Activated CD8-positive, alpha-beta T cell treated with anti-CD3 and anti-CD28 coated beads, Interleukin-2, amount 10 ng/mL, durations not matched to agents 7 days and 5 days (primary cell): ENCODE data around the gene KDM5C. TPM values are rescaled to one million over a fixed set of nuclear protein-coding genes. Genes with fewer than 3 reads are reported as not detected.

ENCODE experiments used
- ATAC-seq: fragments of 150-1000 bp; cut with Tn5 transposase; one replicate; pipeline ENCODE4 v1.10.0; 2021; ENCODE audit warnings: moderate library complexity
- CTCF ChIA-PET: fragments of 350-600 bp; sonication (Branson Sonifier 250); formaldehyde crosslinking; loops from one replicate; lab custom pipeline; 2021; ENCODE audit warnings: antibody characterized with exemption; lab: Charles Lee
- POLR2A ChIA-PET: fragments of 350-600 bp; sonication (Branson Sonifier 250); formaldehyde crosslinking; loops from one replicate; lab custom pipeline; 2021; ENCODE audit warnings: antibody characterized with exemption; lab: Charles Lee
- DNase-seq: peaks from one replicate; pipeline ENCODE4 v3.0.0-alpha.2; 2020
- H3K27ac Mint-ChIP-seq: one replicate; pipeline ENCODE4 v1.8.0; 2021; ENCODE audit warnings: mild to moderate bottlenecking, mixed read lengths
- H3K27me3 Mint-ChIP-seq: one replicate; pipeline ENCODE4 v1.8.0; 2021; ENCODE audit warnings: low read depth, mixed read lengths
- H3K36me3 Mint-ChIP-seq: one replicate; pipeline ENCODE4 v1.8.0; 2021; ENCODE audit warnings: low read depth, mixed read lengths
- H3K4me1 Mint-ChIP-seq: one replicate; pipeline ENCODE4 v1.8.0; 2021; ENCODE audit warnings: low read depth, mixed read lengths
- H3K4me3 Mint-ChIP-seq: one replicate; pipeline ENCODE4 v1.8.0; 2021; ENCODE audit warnings: mild to moderate bottlenecking, mixed read lengths
- H3K9me3 Mint-ChIP-seq: one replicate; pipeline ENCODE4 v1.8.0; 2022; ENCODE audit warnings: mixed read lengths; ENCODE audit not compliant: insufficient read depth
- total RNA-seq, 2 experiments: library from RNA; stranded (reverse); gene quantifications; one replicate each; pipeline ENCODE4 v1.2.3, GENCODE V29; 2021

Gene KDM5C
- total RNA-seq, 2 experiments from 2014 or later = 81.8 to 84.4 TPM

- Mint-ChIP-seq H3K27ac (no peak overlapping the region), H3K9me3 (no peaks in the 10 kb centered on the region), H3K4me3 (no peak overlapping the region), H3K36me3 (no peaks in the 10 kb centered on the region), H3K4me1 (peaks cover 36% of the 10 kb centered on the region), H3K27me3 (peaks cover 13% of the 10 kb centered on the region)
- ChIA-PET POLR2A (no interaction called here), CTCF (no interaction called here)
- DNase-seq (no peak), ATAC-seq (no peak)
These were observed 35.8 kb upstream of the KDM5C start for GRCh38 chrX:53260836-53261235.

GRCh38 chrX:53257670-53258423 lies 32.8 kb upstream of the KDM5C start:
- no peak overlapping the region for H3K4me3 Mint-ChIP-seq
- H3K36me3 Mint-ChIP-seq = no peaks in the 10 kb centered on the region
- CTCF ChIA-PET = interaction anchor here (1.1 kb wide), 1 partner anchor 13 kb away, joined by 3 read pairs; no protein-coding TSS in a partner anchor

GRCh38 chrX:53257166-53257565 lies 32.2 kb upstream of the KDM5C start:
- Mint-ChIP-seq H3K27me3 (peaks cover 4% of the 10 kb centered on the region), H3K27ac (no peak overlapping the region), H3K36me3 (no peaks in the 10 kb centered on the region), H3K9me3 (no peaks in the 10 kb centered on the region), H3K4me3 (no peak overlapping the region), H3K4me1 (peaks cover 10% of the 10 kb centered on the region)
- ChIA-PET POLR2A (no interaction called here), CTCF (interaction anchor here (1.1 kb wide), 1 partner anchor 13 kb away, joined by 3 read pairs; no protein-coding TSS in a partner anchor)
- ATAC-seq (no peak), DNase-seq (no peak)

More at GRCh38 chrX:53257670-53258423, 32.8 kb upstream of the KDM5C start:
- POLR2A ChIA-PET = no interaction called here
- H3K9me3 Mint-ChIP-seq = no peaks in the 10 kb centered on the region
- H3K27me3 Mint-ChIP-seq = peaks cover 4% of the 10 kb centered on the region
- DNase-seq = no peak
- ATAC-seq = no peak
- H3K27ac Mint-ChIP-seq = no peak overlapping the region
- peaks cover 17% of the 10 kb centered on the region for H3K4me1 Mint-ChIP-seq

GRCh38 chrX:53256446-53257041 lies 31.5 kb upstream of the KDM5C start:
- H3K36me3 Mint-ChIP-seq = no peaks in the 10 kb centered on the region
- H3K27me3 Mint-ChIP-seq = peaks cover 4% of the 10 kb centered on the region
- DNase-seq (no peak), ATAC-seq (no peak)
- H3K27ac Mint-ChIP-seq = no peak overlapping the region
- POLR2A ChIA-PET = no interaction called here
- CTCF ChIA-PET = interaction anchor here (1.1 kb wide), 1 partner anchor 12 kb away, joined by 3 read pairs; no protein-coding TSS in a partner anchor
- no peaks in the 10 kb centered on the region for H3K9me3 Mint-ChIP-seq
- no peak overlapping the region for H3K4me3 Mint-ChIP-seq
- peaks cover 4% of the 10 kb centered on the region for H3K4me1 Mint-ChIP-seq

GRCh38 chrX:53255738-53256191 lies 30.8 kb upstream of the KDM5C start:
- H3K36me3 Mint-ChIP-seq = no peaks in the 10 kb centered on the region
- ATAC-seq (no peak), DNase-seq (no peak)
- H3K27ac Mint-ChIP-seq = no peak overlapping the region
- H3K9me3 Mint-ChIP-seq = no peaks in the 10 kb centered on the region
- H3K4me1 Mint-ChIP-seq = no peaks in the 10 kb centered on the region
- ChIA-PET POLR2A (interaction anchor here (0.5 kb wide), 1 partner anchor 29 kb away, joined by 3 read pairs; no protein-coding TSS in a partner anchor), CTCF (no interaction called here)
- H3K27me3 Mint-ChIP-seq = peaks cover 4% of the 10 kb centered on the region
- no peak overlapping the region for H3K4me3 Mint-ChIP-seq

GRCh38 chrX:53254570-53255461 lies 29.8 kb upstream of the KDM5C start:
- Mint-ChIP-seq H3K27me3 (peaks cover under 1% of the 10 kb centered on the region), H3K27ac (no peak overlapping the region), H3K4me3 (no peak overlapping the region), H3K36me3 (no peaks in the 10 kb centered on the region), H3K9me3 (no peaks in the 10 kb centered on the region), H3K4me1 (no peaks in the 10 kb centered on the region)
- ChIA-PET CTCF (no interaction called here), POLR2A (no interaction called here)
- DNase-seq = no peak
- ATAC-seq = no peak

- no peak overlapping the region for H3K27ac Mint-ChIP-seq
- H3K36me3 Mint-ChIP-seq = no peaks in the 10 kb centered on the region
- H3K4me1 Mint-ChIP-seq = no peaks in the 10 kb centered on the region
- H3K4me3 Mint-ChIP-seq = no peak overlapping the region
- H3K27me3 Mint-ChIP-seq = no peaks in the 10 kb centered on the region
- POLR2A ChIA-PET = no interaction called here
- no peak for DNase-seq
- CTCF ChIA-PET = interaction anchor here (1.4 to 1.8 kb wide), 2 partner anchors 9 to 14 kb away, joined by 4 to 7 read pairs; no protein-coding TSS in a partner anchor
- ATAC-seq = no peak
- H3K9me3 Mint-ChIP-seq = no peaks in the 10 kb centered on the region
These were observed 28.4 kb upstream of the KDM5C start for GRCh38 chrX:53253293-53254020.

- Mint-ChIP-seq H3K27ac (no peak overlapping the region), H3K36me3 (no peaks in the 10 kb centered on the region), H3K27me3 (peaks cover 7% of the 10 kb centered on the region), H3K9me3 (no peaks in the 10 kb centered on the region), H3K4me1 (no peaks in the 10 kb centered on the region), H3K4me3 (no peak overlapping the region)
- ChIA-PET CTCF (no interaction called here), POLR2A (no interaction called here)
- ATAC-seq (no peak), DNase-seq (no peak)
These were observed 26.3 kb upstream of the KDM5C start for GRCh38 chrX:53251307-53251706.

GRCh38 chrX:53250556-53250955 lies 25.5 kb upstream of the KDM5C start:
- CTCF ChIA-PET = no interaction called here
- Mint-ChIP-seq H3K4me1 (no peaks in the 10 kb centered on the region), H3K9me3 (no peaks in the 10 kb centered on the region), H3K36me3 (no peaks in the 10 kb centered on the region), H3K27ac (no peak overlapping the region), H3K27me3 (peaks cover 10% of the 10 kb centered on the region), H3K4me3 (no peak overlapping the region)
- ATAC-seq (no peak), DNase-seq (no peak)
- POLR2A ChIA-PET = no interaction called here

GRCh38 chrX:53249408-53250042 lies 24.5 kb upstream of the KDM5C start:
- Mint-ChIP-seq H3K4me3 (no peak overlapping the region), H3K27me3 (peaks cover 10% of the 10 kb centered on the region), H3K9me3 (no peaks in the 10 kb centered on the region), H3K27ac (no peak overlapping the region), H3K36me3 (no peaks in the 10 kb centered on the region), H3K4me1 (no peaks in the 10 kb centered on the region)
- ChIA-PET POLR2A (no interaction called here), CTCF (interaction anchor here (0.6 to 1.3 kb wide), 4 partner anchors 49 to 220 kb away, joined by 3 read pairs; no protein-coding TSS in a partner anchor)
- DNase-seq (no peak), ATAC-seq (no peak)

- ChIA-PET POLR2A (interaction anchor here (1.1 kb wide), 1 partner anchor 15 kb away, joined by 3 read pairs; no protein-coding TSS in a partner anchor), CTCF (no interaction called here)
- Mint-ChIP-seq H3K27me3 (peaks cover 10% of the 10 kb centered on the region), H3K36me3 (no peaks in the 10 kb centered on the region), H3K4me3 (no peak overlapping the region), H3K4me1 (no peaks in the 10 kb centered on the region), H3K9me3 (no peaks in the 10 kb centered on the region), H3K27ac (no peak overlapping the region)
- ATAC-seq (no peak), DNase-seq (no peak)
These were observed 22.9 kb upstream of the KDM5C start for GRCh38 chrX:53247928-53248327.
